Right forelimb (tissue), 1 donor: ENCODE results near the gene DRICH1.
A peak's percentile ranks its signal among the peaks of the same experiment; 100 is the strongest.
"Not testable (repeated sequence)": the region's sequence is repeated elsewhere in the genome, so short reads cannot be mapped to it uniquely, and the experiment has no call there.

Experiments
- DNase-seq: peaks from one replicate; pipeline ENCODE4 v3.0.0-alpha.2; 2018

DRICH1 gene

GRCh38 chr22:23597576-23598268 lies 34.4 kb downstream of the DRICH1 start:
- not testable (repeated sequence) for DNase-seq

- DNase-seq: not testable (repeated sequence)
Measured at GRCh38 chr22:23595904-23596303, 36.2 kb downstream of the DRICH1 start.

- DNase-seq: no peak
Measured at GRCh38 chr22:23591846-23592245, 40.3 kb downstream of the DRICH1 start.

- peak; percentile 80 for DNase-seq
Measured at GRCh38 chr22:23591201-23591791, 40.8 kb downstream of the DRICH1 start.

GRCh38 chr22:23583836-23584235 lies 48.3 kb downstream of the DRICH1 start:
- no peak for DNase-seq

- DNase-seq: no peak
Measured at GRCh38 chr22:23583153-23583552, 49.0 kb downstream of the DRICH1 start.

- DNase-seq: no peak
Measured at GRCh38 chr22:23581260-23581650, 50.9 kb downstream of the DRICH1 start.

- no peak for DNase-seq
Measured at GRCh38 chr22:23580576-23581259, 51.4 kb downstream of the DRICH1 start.

GRCh38 chr22:23579870-23580575 lies 52.1 kb downstream of the DRICH1 start, which contains the start of gene IGLL1:
Gene IGLL1 (minus strand): TSS chr22:23580290. CDS start chr22:23580190, 100 bp downstream.
- no peak for DNase-seq

- DNase-seq: no peak
Measured at GRCh38 chr22:23579280-23579679, 52.8 kb downstream of the DRICH1 start.

- no peak for DNase-seq
Measured at GRCh38 chr22:23578306-23578705, 53.8 kb downstream of the DRICH1 start.

GRCh38 chr22:23576681-23577080 lies 55.4 kb downstream of the DRICH1 start:
- DNase-seq: no peak

- DNase-seq: no peak
Measured at GRCh38 chr22:23575601-23576000, 56.5 kb downstream of the DRICH1 start.

- no peak for DNase-seq
Measured at GRCh38 chr22:23574877-23575276, 57.2 kb downstream of the DRICH1 start.

GRCh38 chr22:23574371-23574811 lies 57.7 kb downstream of the DRICH1 start:
- no peak for DNase-seq

- not testable (repeated sequence) for DNase-seq
Measured at GRCh38 chr22:23573701-23574235, 58.4 kb downstream of the DRICH1 start.

- DNase-seq: not testable (repeated sequence)
Measured at GRCh38 chr22:23573106-23573505, 59.0 kb downstream of the DRICH1 start.

GRCh38 chr22:23571486-23571885 lies 60.6 kb downstream of the DRICH1 start:
- DNase-seq: no peak

- DNase-seq: no peak
Measured at GRCh38 chr22:23570681-23571080, 61.4 kb downstream of the DRICH1 start.

GRCh38 chr22:23569716-23570115 lies 62.4 kb downstream of the DRICH1 start:
- no peak for DNase-seq

- DNase-seq: no peak
Measured at GRCh38 chr22:23569291-23569690, 62.8 kb downstream of the DRICH1 start.

GRCh38 chr22:23566705-23567475 lies 65.2 kb downstream of the DRICH1 start:
- no peak for DNase-seq
